ENCODE measurements around the gene ATP6V1D. TPM values are rescaled to one million over a fixed set of nuclear protein-coding genes. Genes with fewer than 3 reads are reported as not detected.

ATP6V1D gene
- total RNA-seq, 1 experiment from 2014 or later: 88.5 TPM

DNA sequence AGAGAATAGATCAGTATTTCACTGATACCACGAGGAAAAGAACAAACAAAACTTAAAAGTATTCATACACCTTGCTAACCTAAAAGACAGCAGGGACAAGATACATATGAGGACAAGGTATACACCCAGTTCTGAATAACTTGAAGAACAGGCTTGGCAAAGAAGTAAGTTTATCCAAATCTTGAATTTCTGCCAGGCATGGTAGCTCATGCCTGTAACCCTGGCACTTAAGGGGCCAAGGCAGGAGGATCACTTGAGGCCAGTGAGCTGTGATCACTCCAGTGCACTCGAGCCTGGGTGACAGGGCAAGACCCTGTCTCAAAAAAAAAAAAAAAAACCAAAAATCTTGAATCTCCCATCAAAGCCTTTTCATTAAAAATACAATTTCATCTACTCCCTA is 25.5 kb upstream of the ATP6V1D start:
- no peak overlapping the region for H3K4me3 ChIP-seq (ENCODE audit: low read length)

DNA sequence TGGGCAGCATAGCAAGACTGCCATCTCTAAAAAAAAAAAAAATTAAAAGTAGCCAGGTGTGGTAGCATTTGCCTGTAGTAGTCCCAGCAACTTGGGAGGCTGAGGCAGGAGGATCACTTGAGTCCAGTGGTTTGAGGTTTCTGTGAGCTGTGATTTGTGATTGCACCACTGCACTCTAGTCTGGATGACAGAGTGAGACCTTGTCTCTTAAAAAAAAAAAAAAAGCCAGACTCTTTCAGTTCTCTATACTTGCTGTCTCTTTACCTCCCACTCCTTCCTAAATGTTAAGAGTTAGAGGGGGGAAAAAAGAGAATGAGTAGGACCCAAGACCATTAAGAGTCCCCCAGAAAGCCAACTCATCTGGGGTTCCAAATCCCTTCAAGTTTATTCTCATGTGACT is 18.3 kb upstream of the ATP6V1D start:
- Histone ChIP-seq H3K27me3 (ENCODE audit: low read length) (no peaks in the 10 kb centered on the region), H3K9me3 (ENCODE audit: low read length) (no peaks in the 10 kb centered on the region), H3K4me1 (ENCODE audit: low read length) (no peaks in the 10 kb centered on the region), H3K4me3 (ENCODE audit: low read length) (no peak overlapping the region), H3K36me3 (ENCODE audit: insufficient read depth, low read length) (peaks cover 91% of the 10 kb centered on the region), H3K4me2 (ENCODE audit: low read depth, low read length, poor library complexity, severe bottlenecking) (no peak overlapping the region), H2AFZ (ENCODE audit: low read length) (no peak overlapping the region), H3K9me2 (replicated peaks; ENCODE audit: insufficient read depth, low read length) (no peaks in the 10 kb centered on the region), H3K27ac (ENCODE audit: low read length) (no peak overlapping the region), H4K20me1 (ENCODE audit: insufficient read depth, low read depth, low read length) (peaks cover 33% of the 10 kb centered on the region), H3K79me2 (ENCODE audit: low read length) (peaks cover 62% of the 10 kb centered on the region), H3K9ac (ENCODE audit: low read length) (no peak overlapping the region)
- DNase-seq: no peak

More for the DNA sequence above, 25.5 kb upstream of the ATP6V1D start:
- DNase-seq: no peak
- Histone ChIP-seq H3K79me2 (ENCODE audit: low read length) (peaks cover 5% of the 10 kb centered on the region; the same call in 1 of the 2 replicates), H2AFZ (ENCODE audit: low read length) (no peak overlapping the region), H3K4me2 (ENCODE audit: low read depth, low read length, poor library complexity, severe bottlenecking) (no peak overlapping the region), H3K9me3 (ENCODE audit: low read length) (no peaks in the 10 kb centered on the region), H3K4me1 (ENCODE audit: low read length) (no peaks in the 10 kb centered on the region), H3K9me2 (replicated peaks; ENCODE audit: insufficient read depth, low read length) (no peaks in the 10 kb centered on the region), H4K20me1 (ENCODE audit: insufficient read depth, low read depth, low read length) (0 out of 2 replicates have a peak, but pooled peaks cover 8% of the 10 kb centered on the region), H3K27ac (ENCODE audit: low read length) (no peak overlapping the region), H3K36me3 (ENCODE audit: insufficient read depth, low read length) (peaks cover 62% of the 10 kb centered on the region), H3K9ac (ENCODE audit: low read length) (no peak overlapping the region), H3K27me3 (ENCODE audit: low read length) (no peaks in the 10 kb centered on the region)

DNA sequence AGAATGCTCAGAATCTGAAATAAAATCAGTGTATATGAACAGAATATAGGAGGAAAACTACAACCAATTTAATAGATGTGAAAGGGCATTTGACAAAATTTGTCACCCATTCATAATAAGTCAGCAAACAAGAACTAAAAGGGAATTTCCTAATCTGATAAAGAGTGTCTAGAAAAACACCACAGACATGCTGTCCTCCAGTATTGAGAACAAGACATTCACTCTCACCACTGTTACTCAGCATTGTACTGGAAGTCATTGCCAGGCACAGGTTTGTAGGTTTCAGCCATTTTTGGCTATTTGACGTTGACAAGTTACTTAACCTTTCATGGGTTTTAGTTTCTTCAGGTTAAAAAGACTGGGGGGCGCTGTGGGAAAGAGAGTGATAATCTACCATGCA is 13.7 kb upstream of the ATP6V1D start:
- H3K27me3 ChIP-seq (ENCODE audit: low read length): no peaks in the 10 kb centered on the region
- H3K4me1 ChIP-seq (ENCODE audit: low read length): no peaks in the 10 kb centered on the region
- H3K9me2 ChIP-seq (replicated peaks; ENCODE audit: insufficient read depth, low read length): no peaks in the 10 kb centered on the region
- no peak overlapping the region for H2AFZ ChIP-seq (ENCODE audit: low read length)
- no peak overlapping the region for H3K4me2 ChIP-seq (ENCODE audit: low read depth, low read length, poor library complexity, severe bottlenecking)
- peaks cover 43% of the 10 kb centered on the region for H4K20me1 ChIP-seq (ENCODE audit: insufficient read depth, low read depth, low read length)
- H3K36me3 ChIP-seq (ENCODE audit: insufficient read depth, low read length): peaks cover 84% of the 10 kb centered on the region
- DNase-seq: no peak
- peaks cover 88% of the 10 kb centered on the region for H3K79me2 ChIP-seq (ENCODE audit: low read length)
- no peak overlapping the region for H3K27ac ChIP-seq (ENCODE audit: low read length)
- no peak overlapping the region for H3K4me3 ChIP-seq (ENCODE audit: low read length)
- H3K9ac ChIP-seq (ENCODE audit: low read length): no peak overlapping the region
- no peaks in the 10 kb centered on the region for H3K9me3 ChIP-seq (ENCODE audit: low read length)

DNA sequence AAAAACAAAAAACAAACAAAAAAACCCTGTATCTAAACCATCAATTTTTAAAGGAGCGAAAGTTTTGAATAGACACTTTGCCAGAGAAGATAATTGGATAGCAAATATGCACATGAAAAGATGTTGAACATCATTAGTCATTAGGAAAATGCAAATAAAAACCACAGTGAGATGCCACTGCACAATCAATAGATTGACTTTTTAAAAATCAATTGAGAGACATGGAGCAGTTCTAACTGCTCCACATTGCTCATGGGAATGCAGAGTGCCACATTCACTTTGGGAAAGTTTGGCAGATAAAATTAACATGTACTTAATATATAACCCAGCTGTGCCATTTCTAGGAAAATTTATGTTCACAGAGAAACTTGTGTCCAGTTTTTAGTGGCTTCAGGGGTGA is 13.2 kb upstream of the ATP6V1D start:
- H3K36me3 ChIP-seq (ENCODE audit: insufficient read depth, low read length): peaks cover 87% of the 10 kb centered on the region

DNA sequence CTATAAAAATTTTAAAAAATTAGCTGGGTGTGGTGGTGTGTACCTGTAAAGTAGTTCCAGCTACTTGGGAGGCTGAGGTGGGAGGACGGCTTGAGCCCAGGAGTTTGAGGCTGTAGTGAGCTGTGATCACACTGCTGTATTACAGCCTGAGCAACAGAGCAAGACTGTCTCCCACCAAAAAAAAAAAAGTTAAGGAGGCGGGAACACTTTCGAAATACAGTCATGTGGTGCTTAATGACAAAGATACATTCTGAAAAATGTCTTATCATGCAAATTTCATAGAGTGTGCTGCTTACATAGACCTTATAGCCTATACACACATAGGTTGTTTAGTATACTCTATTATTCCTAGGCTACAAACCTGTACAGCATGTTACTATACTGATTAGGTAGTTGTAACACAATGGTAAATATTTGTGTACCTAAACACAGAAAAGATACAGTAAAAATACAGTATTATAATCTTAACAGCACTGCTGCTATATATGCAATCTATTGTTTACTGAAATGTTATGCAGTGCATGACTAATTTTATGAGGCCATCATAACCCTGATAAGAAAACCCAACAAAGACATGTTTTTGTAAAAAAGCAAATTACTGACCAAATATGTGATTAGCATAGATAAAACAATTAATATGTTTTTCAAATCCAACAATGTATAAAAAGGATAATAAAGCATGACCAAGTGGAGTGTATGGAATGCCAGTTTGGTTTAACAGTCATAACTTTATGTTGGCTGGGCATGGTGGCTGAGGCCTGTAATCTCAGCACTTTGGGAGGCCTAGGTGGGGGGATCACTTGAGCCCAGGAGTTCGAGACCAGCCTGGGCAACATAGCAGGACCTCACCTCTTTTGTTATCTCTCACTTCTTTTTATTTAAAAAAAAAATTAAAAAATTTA is 11.9 kb upstream of the ATP6V1D start:
- Histone ChIP-seq H3K27me3 (ENCODE audit: low read length) (no peaks in the 10 kb centered on the region), H3K9me2 (replicated peaks; ENCODE audit: insufficient read depth, low read length) (no peaks in the 10 kb centered on the region), H3K27ac (ENCODE audit: low read length) (no peak overlapping the region), H3K79me2 (ENCODE audit: low read length) (peaks cover 94% of the 10 kb centered on the region), H3K4me3 (ENCODE audit: low read length) (no peak overlapping the region), H3K4me1 (ENCODE audit: low read length) (no peaks in the 10 kb centered on the region), H3K9ac (ENCODE audit: low read length) (no peak overlapping the region), H3K9me3 (ENCODE audit: low read length) (no peaks in the 10 kb centered on the region), H4K20me1 (ENCODE audit: insufficient read depth, low read depth, low read length) (peaks cover 40% of the 10 kb centered on the region), H2AFZ (ENCODE audit: low read length) (no peak overlapping the region), H3K36me3 (ENCODE audit: insufficient read depth, low read length) (peaks cover 84% of the 10 kb centered on the region), H3K4me2 (ENCODE audit: low read depth, low read length, poor library complexity, severe bottlenecking) (no peak overlapping the region)
- no peak for DNase-seq

More for the DNA sequence above, 13.2 kb upstream of the ATP6V1D start:
- Histone ChIP-seq H3K79me2 (ENCODE audit: low read length) (peaks cover 92% of the 10 kb centered on the region), H3K27me3 (ENCODE audit: low read length) (no peaks in the 10 kb centered on the region), H3K4me2 (ENCODE audit: low read depth, low read length, poor library complexity, severe bottlenecking) (no peak overlapping the region), H2AFZ (ENCODE audit: low read length) (no peak overlapping the region), H3K4me3 (ENCODE audit: low read length) (no peak overlapping the region), H3K4me1 (ENCODE audit: low read length) (no peaks in the 10 kb centered on the region), H3K9me3 (ENCODE audit: low read length) (no peaks in the 10 kb centered on the region), H4K20me1 (ENCODE audit: insufficient read depth, low read depth, low read length) (peaks cover 43% of the 10 kb centered on the region), H3K9ac (ENCODE audit: low read length) (no peak overlapping the region), H3K27ac (ENCODE audit: low read length) (no peak overlapping the region), H3K9me2 (replicated peaks; ENCODE audit: insufficient read depth, low read length) (no peaks in the 10 kb centered on the region)
- DNase-seq: no peak

DNA sequence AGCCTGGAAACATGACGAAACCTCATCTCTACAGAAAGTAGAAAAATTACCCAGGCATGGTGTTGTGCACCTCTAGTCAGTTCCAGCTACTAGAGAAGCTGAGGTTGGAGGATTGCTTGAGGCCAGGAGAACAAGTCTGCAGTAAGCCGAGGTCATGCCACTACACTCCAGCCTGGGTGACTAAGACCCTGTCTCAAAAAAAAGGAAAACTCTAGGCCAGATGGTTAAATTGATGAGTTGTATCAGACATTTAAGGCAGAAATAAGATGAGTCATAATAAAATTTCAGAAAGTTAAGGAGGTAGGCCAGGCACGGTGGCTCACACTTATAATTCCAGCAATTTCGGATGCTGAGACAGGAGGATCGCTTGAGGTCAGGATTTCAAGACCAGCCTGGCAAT is 11.2 kb upstream of the ATP6V1D start:
- Histone ChIP-seq H2AFZ (ENCODE audit: low read length) (no peak overlapping the region), H3K9me3 (ENCODE audit: low read length) (no peaks in the 10 kb centered on the region), H3K79me2 (ENCODE audit: low read length) (peaks cover 94% of the 10 kb centered on the region), H3K27me3 (ENCODE audit: low read length) (no peaks in the 10 kb centered on the region), H3K4me1 (ENCODE audit: low read length) (no peaks in the 10 kb centered on the region), H4K20me1 (ENCODE audit: insufficient read depth, low read depth, low read length) (peaks cover 45% of the 10 kb centered on the region), H3K9ac (ENCODE audit: low read length) (no peak overlapping the region), H3K4me2 (ENCODE audit: low read depth, low read length, poor library complexity, severe bottlenecking) (no peak overlapping the region), H3K4me3 (ENCODE audit: low read length) (no peak overlapping the region), H3K9me2 (replicated peaks; ENCODE audit: insufficient read depth, low read length) (no peaks in the 10 kb centered on the region), H3K36me3 (ENCODE audit: insufficient read depth, low read length) (peaks cover 84% of the 10 kb centered on the region), H3K27ac (ENCODE audit: low read length) (no peak overlapping the region)
- no peak for DNase-seq

DNA sequence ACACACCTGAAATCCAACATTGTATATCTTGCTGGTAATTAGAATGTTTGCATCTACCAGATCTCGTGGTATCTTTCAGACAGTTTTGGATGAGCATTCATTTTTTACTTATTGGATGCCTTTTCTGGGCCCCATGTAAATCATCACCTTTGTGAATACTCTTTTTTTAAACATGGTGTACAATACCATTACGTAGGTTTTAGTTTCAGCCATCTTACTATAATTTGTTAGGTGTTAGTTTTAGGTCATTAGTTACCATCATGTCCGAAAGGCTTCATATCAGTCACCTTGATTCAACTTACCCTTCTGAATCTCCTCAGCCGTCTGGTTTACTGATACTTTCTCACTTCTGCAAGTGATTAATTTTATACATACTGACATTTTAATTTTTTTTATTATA is 5.9 kb upstream of the ATP6V1D start:
- Histone ChIP-seq H3K4me1 (ENCODE audit: low read length) (peaks cover 28% of the 10 kb centered on the region), H2AFZ (ENCODE audit: low read length) (no peak overlapping the region), H3K9ac (ENCODE audit: low read length) (no peak overlapping the region), H3K9me2 (replicated peaks; ENCODE audit: insufficient read depth, low read length) (no peaks in the 10 kb centered on the region), H4K20me1 (ENCODE audit: insufficient read depth, low read depth, low read length) (peaks cover 52% of the 10 kb centered on the region), H3K27me3 (ENCODE audit: low read length) (no peaks in the 10 kb centered on the region), H3K4me3 (ENCODE audit: low read length) (no peak overlapping the region), H3K4me2 (ENCODE audit: low read depth, low read length, poor library complexity, severe bottlenecking) (no peak overlapping the region), H3K79me2 (ENCODE audit: low read length) (peaks cover 95% of the 10 kb centered on the region), H3K36me3 (ENCODE audit: insufficient read depth, low read length) (peaks cover 82% of the 10 kb centered on the region), H3K27ac (ENCODE audit: low read length) (no peak overlapping the region), H3K9me3 (ENCODE audit: low read length) (no peaks in the 10 kb centered on the region)
- no peak for DNase-seq

DNA sequence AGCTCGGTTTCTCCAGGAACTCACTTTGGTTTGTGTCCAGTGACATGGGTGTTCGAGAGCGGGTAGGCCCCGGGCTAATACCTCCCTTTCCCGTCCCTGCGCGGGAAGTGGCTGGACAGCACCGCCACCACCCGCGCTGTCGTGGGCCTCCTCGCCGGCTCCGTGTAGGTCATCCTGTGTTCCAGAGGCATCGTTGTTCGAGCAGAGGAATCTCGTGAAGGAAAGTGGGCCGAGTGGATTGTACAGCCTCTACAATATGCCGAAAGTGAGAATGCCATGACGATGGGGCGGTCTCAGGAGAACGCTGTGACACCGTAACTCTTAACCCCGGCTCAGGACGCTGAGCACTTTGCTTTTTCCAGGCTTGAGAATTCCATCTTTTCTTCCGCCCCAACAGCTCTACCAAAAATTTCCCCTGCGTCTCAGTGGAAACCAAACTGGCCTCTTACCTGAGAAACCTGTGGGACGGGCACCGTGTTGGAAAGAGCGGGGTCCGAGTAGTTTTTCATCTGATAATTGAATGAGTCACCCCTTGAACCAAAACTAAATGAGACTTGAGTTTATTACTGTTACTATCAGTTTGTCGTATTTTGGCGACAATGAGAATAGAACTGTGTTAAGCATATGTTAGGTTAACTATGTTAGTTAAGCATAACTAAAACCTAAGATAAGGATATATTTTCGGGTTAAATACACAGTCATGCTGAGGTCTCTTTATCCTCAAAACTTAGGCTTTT is 1.0 kb upstream of the ATP6V1D start:
- H3K9me2 ChIP-seq (replicated peaks; ENCODE audit: insufficient read depth, low read length): no peaks in the 10 kb centered on the region
- DNase-seq: no peak
- H3K9me3 ChIP-seq (ENCODE audit: low read length): no peaks in the 10 kb centered on the region
- H3K36me3 ChIP-seq (ENCODE audit: insufficient read depth, low read length): peaks cover 42% of the 10 kb centered on the region
- H3K4me1 ChIP-seq (ENCODE audit: low read length): peaks cover 55% of the 10 kb centered on the region
- H3K27me3 ChIP-seq (ENCODE audit: low read length): no peaks in the 10 kb centered on the region
- peak overlapping the region; percentile 88 for H3K4me2 ChIP-seq (ENCODE audit: low read depth, low read length, poor library complexity, severe bottlenecking)
- H3K79me2 ChIP-seq (ENCODE audit: low read length): peaks cover 95% of the 10 kb centered on the region
- H4K20me1 ChIP-seq (ENCODE audit: insufficient read depth, low read depth, low read length): peaks cover 39% of the 10 kb centered on the region
- H3K27ac ChIP-seq (ENCODE audit: low read length): peak overlapping the region; percentile 87; the same call in 1 of the 2 replicates
- H2AFZ ChIP-seq (ENCODE audit: low read length): peak overlapping the region; percentile 97; the same call in 1 of the 2 replicates
- peak overlapping the region; percentile 92 for H3K9ac ChIP-seq (ENCODE audit: low read length)
- H3K4me3 ChIP-seq (ENCODE audit: low read length): peak overlapping the region; percentile 78

Measured in Karpas-422 (cell line).